HG03139 (cell line): ENCODE results near the gene AGPAT4.

Source experiments
- ATAC-seq: cut with Tn5 transposase; IDR thresholded peaks from one replicate; pipeline ENCODE4 v1.9.1; 2021; ENCODE audit not compliant: unreplicated experiment

AGPAT4 gene

DNA sequence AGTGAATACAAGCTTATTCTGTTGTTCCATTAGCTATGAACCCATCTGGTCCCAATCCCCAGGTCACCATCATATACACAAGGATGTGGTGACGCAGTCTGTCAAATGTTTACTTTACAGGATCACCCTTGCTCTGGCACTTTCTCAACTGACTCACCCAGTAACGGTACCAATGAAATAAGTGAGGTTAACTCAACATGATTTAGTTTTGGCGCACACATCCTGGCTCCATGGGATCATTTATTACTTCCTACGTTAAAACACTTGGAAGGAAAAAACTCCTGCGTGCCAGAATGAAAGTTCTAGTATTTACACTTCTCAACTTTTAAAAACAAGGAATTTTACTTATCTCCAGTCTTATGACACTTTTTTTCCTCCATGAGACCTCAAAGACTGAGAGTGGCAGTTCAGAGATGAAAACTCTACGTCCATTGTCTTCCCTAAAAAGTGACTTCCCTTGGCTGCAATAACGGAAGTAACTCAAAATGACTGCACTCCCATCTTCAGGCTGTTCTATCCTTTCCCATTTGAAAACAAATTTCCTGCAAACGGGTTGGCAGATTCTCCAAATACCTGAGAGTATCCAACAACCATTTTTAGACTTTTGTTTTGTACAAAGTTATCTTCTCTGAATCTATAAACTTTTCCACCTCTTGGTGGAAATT is 15.9 kb downstream of the AGPAT4 start:
- no peak for ATAC-seq

DNA sequence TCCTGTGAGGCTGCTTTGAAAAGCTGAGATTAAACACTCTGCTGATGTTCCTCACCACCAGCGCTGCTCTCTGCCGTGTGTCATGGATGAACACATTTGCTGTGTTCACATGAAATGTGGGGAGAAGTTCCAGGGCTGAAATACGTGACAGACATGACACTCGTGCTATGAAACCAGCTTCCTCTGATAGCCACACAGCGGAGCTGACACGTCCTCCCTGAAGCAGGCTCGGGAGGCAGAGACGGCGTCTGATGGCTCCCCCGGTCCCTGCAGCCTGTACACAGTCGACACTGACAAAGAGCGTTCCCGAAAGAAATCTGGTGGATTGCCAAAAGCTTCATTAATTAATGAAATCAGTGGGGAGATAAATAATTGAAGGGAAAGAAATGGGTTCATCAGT is 17.5 kb downstream of the AGPAT4 start:
- ATAC-seq, result no peak

DNA sequence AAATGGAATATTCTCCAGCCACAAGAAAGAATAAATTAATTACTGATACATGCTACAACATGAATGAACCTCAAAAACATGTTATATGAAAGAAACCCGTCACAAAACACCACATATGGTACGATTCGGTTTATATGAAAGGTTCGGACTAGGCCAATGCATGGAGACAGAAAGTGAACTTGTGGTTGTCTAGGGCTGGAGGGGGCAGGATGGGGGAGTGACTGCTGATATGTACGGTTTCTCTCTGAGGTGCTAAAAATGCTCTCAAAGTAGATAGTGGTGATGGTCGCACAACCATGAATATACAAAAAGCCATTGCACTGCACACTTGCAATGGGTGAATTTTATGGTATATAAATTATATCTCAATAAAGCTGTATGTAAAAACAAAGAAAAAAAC is 18.3 kb downstream of the AGPAT4 start:
- ATAC-seq, result no peak

DNA sequence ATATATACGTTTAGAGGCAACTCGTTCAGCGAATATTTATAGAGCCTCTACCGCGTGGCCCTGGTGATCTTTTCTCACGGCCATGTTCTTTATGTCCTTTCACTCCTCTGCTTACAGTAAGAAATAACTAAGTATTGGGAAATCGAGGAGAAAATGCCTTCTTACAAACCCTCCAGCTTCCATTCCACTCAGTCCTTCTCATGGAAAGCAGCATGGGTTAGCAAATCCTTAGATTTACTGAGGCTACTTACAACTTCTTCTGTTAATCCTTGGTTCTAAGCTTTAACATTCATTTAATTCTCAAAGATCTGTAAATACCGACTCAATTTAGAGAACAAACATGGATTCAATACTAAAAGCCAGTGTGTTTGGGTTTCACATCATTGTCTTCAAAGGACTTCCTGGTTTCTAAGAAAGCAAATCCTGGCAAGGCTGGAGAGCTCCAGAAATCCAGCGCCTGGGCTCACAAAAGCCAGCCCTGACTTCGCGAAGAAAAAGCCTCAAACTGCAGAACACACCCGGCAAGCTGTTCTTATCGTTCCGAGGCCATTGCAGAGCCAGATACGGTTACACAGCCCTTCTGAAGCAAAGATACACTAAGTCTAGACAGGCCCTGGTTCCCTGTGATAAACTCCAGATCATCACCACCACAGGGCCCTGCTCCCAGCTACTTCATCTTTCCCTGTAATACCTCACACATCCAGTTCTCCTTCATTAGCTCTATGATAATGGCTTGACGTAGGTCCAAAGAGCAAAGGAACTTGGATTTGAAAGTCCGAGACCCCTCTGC is 19.2 kb downstream of the AGPAT4 start:
- ATAC-seq, result no peak

DNA sequence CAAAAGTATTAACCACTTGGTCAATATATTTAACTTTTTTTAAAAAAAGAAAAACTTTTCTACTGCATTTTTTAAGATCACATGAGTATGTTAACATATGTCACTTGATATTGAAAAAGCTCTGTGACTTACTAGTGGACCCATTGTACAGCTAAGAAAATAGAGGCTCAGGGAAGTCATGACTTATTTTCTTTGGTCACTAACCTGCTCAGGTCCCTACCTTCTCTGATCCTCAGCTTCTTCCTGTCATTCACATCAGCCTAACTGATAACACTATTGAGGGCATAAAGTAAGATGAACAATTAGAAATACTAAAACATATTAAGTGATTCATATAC is 19.8 kb downstream of the AGPAT4 start:
- ATAC-seq, result no peak

DNA sequence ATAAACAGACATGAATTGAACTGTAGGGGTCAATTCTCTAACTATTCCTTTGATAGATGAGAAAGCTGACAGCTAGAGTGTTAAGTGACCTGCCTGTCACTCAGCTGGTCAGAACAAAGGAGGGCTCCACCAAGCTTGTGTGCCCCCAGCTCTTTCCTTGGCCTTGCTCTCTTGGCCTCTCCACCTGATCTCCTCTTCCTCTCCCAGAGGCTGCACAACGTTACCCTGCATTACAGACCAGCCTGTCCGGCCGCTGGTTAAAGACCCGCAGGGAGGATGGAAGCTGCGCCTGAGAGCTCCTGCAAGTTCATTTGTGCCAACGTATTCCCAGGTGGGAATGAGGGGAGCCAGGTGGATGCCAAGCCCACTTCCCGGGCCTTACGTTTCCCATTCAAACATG is 22.5 kb downstream of the AGPAT4 start:
- no peak for ATAC-seq

DNA sequence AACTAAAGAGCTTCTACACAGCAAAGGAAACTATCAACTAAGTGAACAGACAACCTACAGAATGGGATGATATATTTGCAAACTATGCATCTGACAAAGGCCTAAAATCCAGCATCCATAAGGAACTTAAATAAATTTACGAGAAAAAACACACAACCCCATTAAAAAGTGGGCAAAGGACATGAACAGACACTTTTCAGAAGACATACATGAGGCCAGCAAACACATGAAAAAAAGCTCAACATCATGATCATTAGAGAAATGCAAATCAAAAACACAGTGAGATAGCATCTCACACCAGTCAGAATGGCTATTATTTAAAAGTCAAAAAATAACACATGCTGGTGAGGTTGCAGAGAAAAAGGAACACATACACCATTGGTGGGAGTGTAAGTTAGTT is 24.5 kb downstream of the AGPAT4 start:
- no peak for ATAC-seq

DNA sequence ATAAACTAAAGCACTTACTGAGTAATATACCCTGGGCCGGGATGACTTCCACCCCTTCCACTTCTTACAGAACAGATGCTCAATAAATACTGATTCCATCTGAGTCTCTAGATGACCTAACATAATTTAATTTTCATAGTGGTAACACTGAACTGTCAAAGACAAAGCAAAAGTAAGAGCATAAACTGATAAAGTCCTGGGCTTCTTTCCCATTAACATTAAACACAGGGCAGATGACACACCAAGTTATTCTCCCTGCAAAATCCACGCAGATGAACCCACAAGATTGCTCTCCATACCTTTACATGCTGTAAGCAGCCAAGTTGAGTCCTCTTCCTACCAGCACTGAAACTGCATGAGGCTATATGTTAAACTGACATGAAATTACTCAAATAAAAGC is 27.1 kb downstream of the AGPAT4 start:
- ATAC-seq, result no peak

DNA sequence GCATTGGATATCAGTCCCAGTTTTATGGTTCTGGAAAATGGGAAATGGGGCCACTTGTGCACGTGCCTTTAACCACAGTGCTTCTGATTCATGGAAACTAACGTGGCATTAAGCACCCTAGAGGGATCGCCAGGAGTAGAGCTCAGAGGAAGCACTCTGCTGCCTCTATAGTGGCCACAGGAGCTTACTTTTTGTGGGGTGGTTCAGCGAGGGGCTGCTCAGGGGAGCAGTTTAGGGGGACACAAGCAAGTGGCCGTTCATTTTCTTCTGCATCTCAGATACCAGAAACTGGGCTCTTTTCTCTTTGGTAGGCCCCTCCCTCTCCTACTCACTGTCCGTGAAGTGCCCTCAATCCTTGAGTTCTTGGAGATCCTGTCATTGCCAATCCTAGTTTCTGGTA is 28.5 kb downstream of the AGPAT4 start:
- no peak for ATAC-seq

DNA sequence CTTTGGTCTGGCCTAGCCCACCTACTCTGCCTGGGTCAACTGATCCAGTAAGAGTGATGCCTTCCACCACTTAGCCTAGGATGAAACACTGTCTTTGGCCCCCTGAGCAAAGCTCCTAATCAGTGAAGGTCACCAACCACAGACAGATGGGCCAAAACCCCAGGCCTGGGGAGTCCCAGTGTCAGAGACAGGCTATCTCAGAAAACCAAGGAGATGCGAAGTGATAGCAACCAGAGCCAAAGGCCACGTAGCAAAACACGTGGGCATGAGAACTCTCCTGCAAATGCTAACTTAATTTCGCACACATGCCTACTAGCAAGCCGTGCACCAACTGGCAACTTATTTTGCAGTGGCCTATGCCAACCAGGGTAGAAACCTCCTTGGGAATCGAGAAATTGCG is 29.1 kb downstream of the AGPAT4 start:
- ATAC-seq, result no peak

DNA sequence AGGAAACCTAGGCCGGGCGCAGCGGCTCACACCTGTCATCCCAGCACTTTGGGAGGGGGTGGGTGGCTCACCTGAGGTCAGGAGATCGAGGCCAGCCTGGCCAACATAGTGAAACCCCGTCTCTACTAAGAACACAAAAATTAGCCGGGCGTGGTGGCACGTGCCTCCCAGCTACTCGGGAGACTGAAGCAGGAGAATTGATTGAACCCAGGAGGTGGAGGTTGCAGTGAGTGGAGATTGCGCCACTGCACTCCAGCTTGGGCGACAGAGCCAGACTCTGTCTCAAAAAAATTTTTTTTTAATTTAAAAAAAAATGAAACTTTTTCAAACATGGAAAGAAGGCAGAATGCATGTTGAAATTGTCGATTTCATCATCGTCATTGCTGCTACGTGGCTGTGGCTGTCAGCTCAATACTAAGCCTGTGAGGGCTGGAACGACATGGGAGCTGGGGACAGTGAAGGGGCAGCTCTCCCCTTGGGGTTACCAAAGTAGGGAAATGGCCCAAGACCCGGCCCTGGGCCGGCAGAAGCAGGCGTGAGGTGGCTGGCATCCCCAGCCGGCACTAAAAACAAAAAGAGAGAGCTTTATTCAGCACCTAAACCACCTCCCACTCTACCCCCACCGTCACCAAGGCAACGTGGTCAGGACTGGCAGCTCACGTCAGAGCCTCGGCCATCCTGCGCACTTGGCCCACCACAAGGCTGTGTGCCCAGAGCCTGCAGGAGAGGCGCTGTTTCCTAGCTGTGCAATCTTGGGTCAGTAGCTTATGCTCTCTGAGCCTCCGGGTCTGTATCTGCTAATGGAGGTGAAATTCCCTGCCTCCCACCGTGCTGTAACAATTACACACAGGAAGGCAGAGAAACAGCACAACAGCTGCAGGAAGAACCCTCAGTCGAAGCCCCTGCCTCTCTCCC is 30.8 kb downstream of the AGPAT4 start:
- no peak for ATAC-seq

DNA sequence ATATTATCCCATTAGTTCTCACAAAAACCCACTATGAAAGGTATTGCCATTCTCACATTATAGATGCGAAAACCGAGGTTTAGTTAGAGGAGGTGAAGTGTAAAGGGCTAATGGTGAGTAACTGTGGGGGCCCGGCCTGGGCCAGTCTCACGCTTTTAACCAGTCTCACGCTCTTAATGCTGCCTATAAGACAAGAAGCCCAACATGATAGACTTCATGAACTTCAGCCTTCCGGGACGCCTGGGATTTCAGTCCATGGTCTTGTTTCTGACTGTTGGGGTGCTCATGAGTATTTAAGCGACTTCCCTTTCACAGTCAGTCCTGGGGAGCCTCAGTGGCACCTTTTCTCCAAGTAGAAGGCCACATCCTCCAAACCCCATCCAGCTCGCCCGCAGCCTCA is 31.7 kb downstream of the AGPAT4 start:
- no peak for ATAC-seq

DNA sequence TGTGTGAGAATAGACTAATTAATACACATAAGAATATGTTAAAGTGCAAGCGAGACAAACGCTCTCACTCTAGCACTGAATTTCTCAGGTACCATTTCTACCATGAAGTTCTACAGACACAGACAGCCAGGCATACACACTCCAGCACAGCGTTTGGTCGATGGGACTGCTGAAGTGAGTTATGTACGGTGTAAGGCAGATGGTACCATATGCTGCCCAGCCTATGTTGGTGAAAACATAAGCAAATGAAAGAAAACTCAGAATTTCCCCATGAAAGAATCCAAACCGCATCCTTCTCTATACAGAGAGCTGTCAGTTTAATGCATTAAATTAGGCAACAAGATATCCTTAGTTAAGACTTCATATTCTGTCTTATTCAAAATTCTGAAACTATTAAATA is 34.9 kb downstream of the AGPAT4 start:
- ATAC-seq, result no peak

DNA sequence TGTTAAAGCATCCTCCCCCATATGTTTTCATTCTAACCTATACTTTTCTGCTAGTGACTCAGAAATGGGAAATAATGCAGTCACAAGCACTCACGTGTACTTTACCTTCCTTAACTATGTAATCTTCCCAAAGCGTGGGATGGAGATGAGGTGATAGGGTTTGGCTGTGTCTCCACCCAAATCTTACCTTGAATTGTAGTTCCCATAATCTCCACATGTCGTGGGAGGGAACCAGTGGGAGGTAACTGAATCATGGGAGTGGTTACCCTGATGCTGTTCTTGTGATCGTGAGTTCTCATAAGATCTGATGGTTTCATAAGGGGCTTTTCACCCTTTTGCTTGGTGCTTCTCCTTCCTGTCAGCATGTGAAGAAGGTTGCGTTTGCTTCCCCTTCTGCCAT is 35.4 kb downstream of the AGPAT4 start:
- ATAC-seq, result no peak

DNA sequence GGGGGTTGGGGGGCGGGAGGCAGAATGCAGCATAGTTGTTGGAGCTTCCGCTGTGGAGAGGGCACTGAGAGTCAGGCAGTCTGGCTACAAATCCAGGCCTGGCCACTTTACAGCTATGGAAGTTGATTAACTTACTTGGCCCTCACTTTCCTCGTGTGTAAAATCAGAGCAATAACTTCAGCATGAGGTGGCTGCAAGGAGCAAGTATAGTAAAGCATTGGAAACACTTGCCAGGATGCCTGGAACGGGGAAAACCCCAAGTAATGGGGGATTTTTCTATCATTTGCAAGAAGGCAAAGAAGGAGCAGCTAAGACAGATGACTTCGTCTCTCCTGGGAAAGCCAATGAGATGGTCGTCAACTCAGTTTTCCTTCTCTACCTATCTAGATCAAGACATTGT is 35.8 kb downstream of the AGPAT4 start:
- ATAC-seq, result no peak

DNA sequence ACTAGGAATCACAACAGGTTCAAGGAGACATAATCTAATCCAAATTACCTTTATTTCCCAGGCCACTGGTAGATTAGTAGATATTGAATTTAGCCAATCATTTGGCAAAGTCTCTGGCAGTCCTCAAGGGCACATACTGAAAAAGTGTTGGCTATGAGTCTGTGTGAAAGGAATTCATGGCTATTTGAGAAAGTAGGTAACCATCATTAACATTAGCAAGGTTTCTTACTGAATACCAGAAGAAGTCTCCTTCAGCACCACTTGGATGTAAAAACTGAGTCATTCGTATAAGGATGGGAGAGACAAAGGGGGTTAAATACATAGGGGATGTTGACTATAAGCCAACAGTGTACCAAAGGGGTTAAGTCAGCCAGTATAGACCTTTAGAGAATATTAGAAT is 36.7 kb downstream of the AGPAT4 start:
- ATAC-seq, result no peak

DNA sequence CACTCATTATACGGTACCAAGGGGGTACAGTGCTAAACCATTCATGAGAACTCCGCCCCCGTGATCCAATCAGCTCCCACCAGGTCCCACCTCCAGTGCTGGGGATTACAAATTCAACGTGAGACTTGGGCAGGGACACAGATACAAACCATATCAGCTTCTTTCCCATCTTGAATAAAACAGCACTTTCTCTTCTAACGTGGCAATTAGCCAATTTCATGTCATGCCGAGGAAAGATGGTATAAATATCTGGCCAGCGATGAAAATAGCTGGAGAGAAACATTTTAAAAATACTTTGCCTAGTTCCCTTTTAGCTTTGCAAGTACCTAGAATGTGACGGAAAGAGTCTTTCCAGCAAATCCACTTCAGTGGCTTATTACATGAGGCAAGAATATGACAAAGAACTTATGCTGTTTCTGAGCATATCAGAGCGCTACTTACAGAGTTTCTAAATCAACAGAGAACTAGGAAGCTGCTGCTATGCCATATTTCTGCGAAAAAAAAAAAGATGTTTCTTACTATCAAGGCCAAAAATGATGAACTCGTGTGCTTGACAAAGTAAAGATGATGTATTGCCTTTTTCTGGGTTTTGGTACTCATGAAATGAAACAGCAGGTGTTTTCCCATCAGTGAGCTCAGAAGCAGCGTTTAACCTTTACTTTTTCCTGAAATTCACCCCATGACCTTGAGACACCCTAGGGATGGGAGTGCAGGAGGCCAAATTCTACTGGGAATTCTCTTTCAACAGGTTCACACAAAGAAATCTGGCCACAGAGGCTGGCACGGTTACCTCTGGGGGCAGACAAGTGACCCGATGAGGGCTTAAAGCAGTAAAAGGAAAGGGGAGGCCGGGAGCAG is 37.9 kb downstream of the AGPAT4 start:
- no peak for ATAC-seq

DNA sequence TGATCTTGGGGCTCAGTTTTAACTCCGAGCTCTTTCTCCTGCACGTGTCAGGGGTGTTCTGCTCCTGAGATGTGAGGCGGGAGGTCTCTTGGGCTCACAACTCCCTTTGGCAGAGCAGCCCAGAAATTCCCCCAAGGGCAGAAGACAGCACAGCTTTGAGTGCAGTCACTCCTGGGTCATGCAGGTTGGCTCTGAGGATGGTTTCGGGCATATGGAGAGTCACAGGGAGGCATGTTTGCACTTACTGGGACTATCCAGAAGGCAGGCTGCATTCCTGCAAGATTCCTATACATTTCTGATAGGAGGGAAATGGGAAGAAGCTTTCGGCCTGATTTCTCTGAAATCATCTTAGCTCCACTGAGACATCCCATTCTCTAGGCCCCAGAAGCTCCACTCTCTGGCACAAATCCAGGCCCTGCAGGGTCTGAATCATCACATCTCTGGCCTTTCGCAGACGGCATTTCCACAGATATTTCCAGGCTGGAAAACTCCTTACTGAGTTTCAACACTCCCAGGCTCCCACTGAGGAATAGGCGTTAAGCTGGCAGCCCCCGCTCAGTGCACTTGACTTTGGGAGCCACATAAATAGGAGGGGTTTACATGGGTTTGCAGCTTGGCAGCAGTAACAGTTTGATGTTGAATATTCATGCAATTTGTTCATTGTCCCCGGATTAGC is 39.7 kb downstream of the AGPAT4 start:
- no peak for ATAC-seq

DNA sequence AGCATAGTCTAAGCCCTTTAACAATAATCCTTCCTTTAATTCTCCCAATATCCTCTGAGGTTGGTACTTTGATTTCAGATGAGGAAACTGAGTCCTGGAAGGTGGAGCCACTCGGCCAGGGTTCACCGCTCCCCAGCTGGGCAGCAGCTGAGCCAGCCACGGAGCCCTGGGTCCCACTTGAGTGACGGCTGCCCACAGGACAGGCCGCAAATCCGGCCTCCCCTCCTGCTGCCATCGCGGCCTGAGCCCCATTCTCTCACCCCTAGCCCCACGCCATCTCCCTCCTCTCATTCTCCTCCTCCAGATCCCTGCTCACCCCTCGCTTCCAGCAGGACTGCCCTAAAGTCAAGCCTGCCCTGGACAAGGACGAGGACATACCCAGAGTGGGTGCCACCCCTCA is 41.4 kb downstream of the AGPAT4 start:
- ATAC-seq, result no peak

DNA sequence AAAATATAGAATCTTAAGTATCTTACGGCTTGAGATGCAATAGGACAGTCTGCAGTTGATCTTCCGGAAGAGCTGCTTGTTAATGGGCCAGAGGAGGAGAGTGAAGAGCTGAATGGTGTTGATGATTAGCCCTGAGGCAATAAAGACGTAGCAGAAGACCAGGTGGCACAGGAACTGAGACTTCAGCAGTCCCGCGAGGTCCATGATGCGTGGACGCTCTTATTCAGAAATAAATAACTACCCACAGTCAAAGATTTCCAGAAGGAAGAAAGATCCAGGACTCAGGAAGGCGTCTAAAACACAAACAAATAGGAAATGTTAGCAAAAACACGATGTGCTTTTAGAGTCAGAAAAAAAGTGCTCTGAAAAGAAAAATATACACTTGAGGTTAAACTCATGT is 41.9 kb downstream of the AGPAT4 start:
- peak; percentile 53 for ATAC-seq
